GM21360 (cell line): Measurements from ENCODE around the gene CDH4.

Source experiments
- ATAC-seq: cut with Tn5 transposase; IDR thresholded peaks from one replicate; pipeline ENCODE4 v1.9.1; 2021; ENCODE audit warnings: mild to moderate bottlenecking, moderate library complexity; ENCODE audit not compliant: unreplicated experiment

Gene CDH4

DNA sequence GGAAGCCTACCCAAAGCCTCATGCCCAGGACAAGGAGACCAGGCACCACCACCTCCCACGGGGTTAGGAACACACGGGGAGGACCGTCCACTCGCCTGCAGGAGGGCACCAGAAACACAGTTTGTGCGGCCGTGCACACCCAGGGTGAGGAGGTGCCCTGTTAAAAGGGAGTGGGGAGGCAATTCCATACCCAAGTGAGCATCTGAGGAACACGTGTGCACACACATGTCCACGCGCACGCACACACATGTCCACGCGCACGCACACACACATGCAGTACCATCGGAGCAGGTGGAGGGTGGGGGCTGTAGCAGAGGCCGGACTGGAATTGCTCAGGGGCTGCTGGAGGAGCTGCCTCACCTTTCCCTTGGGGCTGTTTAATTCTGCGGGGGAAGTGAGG is 554.3 kb downstream of the CDH4 start:
- ATAC-seq = no peak

DNA sequence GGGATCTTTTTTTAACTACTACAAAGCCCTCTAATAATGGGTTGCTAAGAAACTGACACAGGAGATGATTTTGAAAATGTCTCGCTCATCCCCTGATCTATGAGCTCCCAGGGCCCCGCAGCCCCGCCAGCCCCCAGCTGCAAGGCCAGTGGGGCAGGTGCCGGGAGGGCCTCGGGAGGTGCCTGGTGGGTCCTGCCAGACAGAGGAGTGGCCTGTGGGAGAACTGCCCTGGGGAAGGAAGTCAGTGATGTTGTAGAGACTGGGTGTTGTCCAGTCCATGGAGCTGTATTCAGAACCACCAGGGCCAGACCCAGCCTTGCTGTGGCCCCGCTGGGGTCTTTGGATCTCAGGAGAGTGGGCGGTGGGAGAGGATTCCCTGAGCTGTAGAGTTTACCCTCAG is 554.9 kb downstream of the CDH4 start:
- no peak for ATAC-seq

DNA sequence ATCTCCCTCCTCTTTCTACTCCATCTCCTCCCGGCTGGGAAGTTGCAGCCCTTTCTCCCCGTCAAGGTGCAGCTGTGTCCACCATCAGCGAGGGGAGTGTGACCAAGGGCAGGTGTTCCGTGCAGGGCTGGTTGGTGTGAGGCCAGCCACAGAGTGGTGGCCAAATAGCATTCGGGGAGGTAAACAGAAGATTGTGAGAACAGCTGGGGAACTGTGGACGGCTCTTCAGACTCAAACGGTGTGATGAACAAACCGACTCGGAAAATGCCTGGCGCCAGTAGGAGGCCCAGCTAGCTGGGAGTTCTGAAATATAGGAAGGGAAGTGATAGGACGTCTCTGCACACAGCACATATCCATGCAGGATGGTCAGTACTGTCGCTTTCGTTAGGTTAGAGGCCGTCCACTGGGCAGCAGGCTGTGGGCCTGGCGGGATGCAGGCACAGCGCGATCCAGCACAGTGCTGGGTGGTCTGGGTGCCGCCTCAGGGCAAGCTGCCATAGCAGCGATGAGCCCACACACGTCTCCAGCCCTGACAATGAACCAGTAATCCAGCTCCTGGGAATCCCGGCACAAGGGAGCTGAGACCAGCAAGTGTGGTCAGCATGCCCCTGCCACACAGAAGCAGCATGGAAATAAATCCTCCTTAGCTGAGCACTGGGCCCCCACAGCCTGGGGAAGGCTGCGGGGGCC is 555.6 kb downstream of the CDH4 start:
- no peak for ATAC-seq

DNA sequence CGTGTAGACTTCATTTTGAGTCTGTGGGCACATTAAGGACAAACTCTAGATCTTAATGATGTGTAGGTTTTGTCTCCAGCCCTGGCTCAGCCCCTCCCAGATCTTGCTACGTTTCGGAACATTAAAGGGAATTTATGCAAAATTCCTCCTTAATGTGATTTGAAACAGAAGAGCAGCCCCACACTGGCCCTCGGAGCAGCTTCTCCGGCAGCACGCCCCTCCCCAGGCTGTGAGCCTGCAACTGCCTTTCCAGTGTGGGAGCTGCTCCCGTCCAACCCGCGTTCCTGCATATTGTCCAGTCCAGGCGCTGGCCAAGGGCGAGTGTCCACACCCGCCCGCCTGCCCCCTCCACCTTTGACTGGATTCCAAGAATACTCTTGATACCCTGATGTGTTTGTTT is 556.4 kb downstream of the CDH4 start:
- ATAC-seq = no peak

DNA sequence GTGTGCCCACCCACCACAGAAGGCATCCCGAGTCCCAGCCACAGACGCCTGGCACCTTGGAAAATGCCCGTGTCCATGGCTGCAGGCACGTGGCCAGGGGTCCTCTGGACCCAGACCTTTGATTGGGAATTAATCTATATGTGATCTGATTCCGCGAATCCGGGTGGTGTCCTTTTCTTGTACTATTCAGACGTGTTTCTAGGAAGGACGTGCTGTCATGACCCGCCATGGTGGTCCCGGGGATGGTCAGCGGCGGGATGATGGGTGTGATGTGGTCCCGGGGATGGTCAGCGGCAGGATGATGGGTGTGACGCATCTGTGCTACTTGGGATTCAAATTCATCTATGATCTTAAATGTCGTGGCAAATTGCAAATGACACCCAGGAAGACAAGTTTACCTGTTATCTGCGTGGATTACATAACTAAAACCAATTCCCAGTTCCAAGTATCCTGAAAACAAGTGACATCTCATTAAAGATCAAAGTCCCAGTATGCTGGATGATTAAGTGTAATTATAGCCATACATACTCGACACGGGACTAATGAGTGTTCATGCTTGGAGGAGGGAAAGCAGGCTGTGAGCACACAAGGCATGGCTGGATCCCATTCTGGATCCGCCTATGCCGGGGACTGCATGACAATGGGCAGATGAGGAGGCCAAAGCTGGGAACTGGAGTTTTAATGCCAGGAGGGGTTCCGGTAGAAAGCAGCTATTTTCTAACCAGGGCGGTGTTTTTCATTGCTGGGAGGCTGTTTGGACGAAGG is 557.1 kb downstream of the CDH4 start:
- ATAC-seq = no peak

DNA sequence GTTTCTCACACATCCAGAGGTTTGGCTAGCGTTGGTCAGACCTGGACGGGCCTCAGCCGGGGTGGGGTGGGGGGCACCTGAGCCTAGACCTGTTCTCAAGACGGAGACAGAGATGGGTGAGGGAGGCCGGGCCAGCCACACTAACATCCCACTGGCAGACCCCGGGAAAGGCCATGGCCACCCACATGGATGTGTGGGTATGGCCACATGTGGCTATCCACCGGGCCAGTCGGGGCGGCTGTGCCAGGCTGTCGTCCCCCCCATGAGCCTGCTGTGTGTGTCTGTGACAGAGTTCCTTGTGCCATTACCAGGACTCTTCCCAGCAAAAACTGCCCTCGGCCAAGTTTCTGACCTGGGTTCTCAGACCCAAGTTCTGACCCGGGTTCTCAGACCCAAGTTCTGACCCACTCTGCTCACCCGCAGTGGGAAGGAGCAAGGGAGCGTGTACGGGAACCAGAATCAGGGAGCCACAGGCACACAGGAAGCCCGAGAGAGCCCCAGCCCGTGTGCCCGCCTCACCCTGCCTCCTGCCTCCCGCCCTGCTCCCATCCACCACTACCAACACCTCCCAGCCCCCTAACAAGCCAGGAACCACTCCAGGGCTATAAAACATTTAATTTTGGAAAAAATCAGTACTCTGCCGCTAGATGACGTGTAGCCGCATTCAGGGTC is 558.1 kb downstream of the CDH4 start:
- ATAC-seq = no peak

DNA sequence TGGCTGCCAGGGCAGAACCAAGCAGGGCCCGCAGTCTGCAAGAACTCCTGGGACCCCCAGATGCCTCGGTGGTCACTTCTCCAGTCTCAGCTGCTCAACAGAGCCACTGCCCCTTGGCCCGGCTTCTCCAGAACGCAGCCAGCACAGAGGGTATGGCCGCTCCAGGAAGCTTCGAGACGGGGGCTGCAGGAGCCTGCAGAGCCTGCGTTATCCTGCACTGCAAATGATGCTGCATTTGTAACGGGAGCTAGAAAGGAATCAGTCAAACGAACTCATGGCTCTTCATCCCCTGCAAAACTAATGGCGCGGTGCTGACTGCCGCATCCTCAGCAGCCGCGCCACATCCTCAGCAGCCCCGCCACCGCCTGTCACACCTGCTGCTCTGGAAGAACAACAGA is 558.7 kb downstream of the CDH4 start:
- ATAC-seq = no peak

DNA sequence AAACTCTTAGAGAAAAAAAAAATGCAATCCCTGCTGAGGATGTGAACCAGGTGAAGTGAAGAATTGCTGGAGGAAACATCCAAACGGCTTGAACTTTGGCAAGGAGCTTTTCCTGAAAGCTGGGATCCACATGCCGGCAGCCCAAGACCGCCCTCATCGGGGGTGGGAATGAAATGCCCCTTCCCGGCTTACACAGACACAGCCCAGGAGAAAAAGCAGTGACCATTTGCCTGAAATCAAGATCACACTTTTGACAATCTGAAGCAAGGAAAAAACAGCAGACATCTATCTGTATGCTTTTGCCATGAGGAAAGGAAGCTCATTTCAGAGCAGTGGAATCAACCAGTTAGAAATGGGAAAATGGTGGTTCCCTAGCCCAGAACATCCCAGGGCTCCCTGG is 559.1 kb downstream of the CDH4 start:
- no peak for ATAC-seq

DNA sequence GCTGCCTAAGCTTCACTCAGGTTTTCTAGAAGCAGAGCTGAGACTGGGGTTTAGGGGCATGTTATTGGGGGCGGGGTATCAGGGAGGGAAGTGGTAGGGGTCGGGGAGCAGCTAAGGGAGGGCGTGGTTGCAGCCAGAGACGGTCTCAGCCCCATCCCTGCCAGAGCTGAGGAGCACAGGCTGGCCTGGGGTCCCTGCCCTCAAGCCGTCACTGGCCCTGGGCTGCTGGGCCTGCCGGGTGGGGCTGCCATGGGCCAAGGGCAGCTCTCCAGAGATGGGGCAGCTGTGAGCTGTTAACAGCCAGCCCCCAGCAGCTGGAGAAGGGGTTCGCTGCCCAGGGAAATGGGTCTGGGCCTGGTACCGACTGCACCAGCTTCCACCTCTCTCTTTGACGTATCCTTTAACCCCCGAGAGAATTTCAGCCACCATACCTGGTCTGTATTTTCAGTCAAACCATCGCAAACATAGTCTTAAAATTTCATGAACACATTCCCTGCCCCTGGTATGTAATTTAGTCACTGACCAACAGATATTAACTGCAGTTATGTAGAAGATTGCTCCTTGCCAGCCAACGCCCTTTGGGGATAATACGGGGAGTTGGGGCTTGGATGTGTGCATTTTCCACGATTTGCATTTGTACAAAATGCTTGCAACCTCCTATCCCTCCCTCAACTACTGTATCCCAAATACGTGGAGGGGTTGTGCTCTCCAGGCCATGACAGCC is 560.2 kb downstream of the CDH4 start:
- no peak for ATAC-seq

DNA sequence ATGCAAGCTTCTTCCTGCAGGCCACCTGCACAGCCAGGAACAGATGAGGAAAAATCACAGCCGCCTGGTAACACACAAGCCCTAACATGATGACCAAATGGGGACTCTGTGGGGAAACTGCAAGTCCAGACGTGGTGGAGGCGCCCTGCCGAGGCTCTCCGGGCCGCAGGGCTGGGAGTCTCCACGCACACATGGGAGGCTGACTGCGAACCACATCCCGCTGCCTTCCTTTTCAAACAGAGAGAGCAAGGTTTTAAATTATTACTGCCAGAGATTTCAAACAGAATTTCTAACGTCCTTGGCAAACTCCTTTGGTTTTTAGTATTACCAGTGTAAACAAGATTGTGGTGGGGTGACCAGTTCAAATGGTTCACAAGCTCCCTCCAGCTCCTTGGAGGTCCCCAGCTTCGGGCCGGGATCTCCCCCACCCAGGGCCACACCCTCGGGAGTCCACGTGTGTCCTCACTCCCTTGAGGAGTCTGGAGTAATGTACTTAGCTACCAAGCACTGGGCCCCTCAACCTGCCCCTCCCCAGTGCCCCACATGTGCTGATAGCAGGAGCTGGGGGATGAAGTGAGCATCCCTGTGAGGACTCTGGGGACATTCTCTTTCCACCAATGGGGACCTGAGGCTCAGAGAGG is 560.9 kb downstream of the CDH4 start:
- ATAC-seq = no peak

DNA sequence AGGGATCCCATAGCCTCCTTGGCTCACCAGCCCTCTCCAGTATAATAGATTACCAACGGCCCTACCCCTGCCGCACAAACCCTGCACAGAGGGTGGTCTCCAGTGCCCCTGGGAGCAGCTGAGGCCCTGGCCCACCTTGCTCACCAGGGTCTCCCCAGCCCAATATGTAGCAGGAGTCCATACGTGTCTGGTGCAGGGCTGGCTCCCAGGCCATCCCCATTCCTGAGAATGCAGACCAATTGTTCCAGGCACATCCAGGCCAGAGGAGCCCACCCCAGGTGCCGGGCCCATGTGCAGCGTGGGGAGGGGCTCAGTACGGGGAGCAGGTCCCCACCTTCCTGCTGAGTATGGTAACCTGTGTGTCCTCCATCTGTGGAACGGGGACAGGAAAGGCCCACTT is 561.7 kb downstream of the CDH4 start:
- ATAC-seq = no peak

DNA sequence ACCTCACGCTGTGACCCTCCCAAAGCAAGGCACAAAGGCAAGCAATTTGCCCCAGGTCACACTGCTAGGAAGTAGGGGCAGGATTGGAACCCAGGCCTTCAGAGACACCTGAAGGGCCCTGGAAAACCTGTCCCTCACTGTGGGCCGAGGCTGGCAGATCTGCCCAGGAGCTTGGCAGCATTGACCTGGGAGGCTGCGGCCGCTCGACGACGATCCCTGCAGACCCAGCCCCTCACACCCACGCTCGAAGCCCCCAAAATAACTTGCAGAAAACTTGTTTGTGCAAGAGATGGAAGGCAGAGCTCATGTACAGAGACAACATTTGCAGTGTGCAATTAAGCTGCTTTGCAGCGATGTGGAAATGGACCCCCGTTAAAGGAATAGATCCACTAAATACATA is 562.2 kb downstream of the CDH4 start:
- ATAC-seq = no peak

DNA sequence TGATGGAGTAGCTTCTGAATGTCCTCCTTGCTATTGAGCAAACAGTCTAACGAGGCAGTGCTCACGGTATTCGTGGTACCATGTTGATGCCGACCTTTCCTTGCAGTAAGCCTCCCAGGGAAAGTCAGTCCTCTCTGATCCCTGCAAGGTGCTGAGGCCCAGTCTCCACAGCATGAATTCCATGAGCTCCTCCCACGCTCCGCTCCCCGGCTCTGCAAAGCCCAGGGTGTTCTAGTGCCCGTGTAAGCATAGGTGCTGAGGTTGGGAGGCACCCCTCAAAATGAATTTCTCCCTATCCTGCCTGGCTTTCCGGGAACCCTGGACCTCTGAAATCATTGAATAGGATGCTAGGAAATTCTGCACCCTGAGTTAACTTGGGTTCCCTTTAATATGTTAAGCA is 562.7 kb downstream of the CDH4 start:
- ATAC-seq = no peak

DNA sequence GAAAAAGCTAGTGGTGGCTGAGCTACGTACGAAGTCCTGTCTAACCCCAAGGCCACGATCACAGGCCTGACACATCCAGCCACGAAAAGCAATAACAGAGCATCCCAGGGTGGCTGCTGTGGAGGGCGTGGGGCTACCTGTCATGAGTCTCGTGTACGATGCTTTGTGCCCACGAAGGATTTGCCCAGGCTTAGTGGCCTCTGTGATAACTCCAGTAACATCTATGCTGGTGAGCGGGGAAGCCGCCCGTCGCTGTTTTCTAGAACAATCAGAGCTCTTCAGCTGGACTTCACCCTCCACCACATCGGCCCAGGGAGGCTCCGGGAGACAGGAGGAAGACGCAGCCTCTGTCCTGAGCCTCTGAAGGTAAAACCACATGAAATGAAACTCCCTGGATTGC is 563.1 kb downstream of the CDH4 start:
- ATAC-seq = no peak

DNA sequence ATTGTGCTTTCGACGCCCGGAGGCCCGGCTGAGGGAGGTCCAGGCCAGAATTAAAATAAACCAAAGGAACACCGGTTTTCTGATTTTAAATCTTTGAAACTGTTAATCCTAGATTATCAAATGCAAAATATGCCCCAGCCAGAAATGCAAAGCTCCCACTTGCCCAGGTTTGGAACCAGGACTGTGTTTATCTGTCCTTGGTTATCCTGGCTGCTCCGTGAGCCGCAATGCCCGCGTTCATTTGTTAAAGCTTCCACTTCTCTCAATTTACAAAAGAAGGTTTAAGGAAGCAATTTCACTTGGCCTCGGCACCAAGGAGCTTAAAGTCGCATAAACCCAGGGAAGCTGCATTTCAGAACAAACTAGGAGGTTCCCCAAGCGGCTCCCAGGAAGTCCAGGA is 563.6 kb downstream of the CDH4 start:
- ATAC-seq = no peak

DNA sequence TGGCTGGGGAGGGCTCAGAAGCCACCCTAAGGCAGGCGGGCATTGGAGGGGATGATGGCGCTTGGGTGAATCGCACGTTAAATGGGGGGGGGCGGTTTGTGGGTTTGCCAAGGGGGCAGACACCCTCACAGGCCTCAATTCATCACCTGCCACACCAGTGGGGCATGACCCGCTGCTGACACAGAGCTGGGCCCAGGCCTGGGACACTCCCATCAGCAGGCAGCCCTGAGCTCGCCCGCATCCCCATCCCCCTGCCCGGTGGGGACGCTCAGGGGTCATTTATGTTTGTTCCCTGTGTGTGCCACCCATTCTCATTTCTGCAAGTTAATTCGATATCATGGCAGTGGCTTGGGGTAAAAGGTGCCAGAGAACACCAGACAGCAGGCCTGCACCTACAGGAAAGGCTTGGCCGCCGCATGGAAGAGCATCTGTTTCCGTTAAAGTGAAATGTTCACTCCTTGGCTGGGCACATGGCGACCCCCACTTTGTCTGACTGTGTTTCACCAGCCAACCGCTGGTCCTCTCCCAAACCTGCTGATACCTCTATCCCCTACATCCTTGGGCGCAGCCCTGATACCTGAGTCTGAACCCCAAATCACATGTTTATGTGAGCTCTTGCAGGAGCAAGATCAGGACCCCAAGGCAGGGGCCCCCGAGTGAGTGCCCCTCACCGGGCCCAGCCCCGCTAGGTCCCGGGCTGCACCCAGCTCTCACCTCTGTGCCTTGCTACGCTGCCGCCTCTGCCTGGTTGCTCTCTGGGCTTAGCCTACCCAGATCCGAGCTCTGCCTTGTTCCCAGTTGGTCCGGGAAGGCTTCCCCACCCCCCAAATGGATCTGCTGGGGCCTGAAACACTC is 564.8 kb downstream of the CDH4 start:
- ATAC-seq = no peak

DNA sequence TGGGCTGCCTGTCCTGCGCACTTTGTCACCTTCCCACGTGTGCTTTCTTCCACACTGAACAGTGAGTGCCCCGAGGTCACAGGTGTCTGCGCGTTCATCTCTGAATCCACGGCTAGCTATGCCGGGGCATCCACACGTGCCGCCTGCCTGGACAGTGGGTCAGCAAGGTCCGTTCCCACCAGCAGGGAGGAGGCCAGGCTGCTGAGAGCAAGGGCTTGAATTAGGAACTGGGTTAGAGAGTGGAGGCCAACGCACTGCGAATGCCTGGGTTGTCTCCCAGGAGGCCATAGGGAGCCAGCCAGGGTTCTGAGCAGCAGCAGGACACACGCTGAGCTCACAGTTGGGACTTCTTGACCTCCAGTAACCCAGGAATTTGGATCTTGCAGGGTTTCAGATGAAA is 565.5 kb downstream of the CDH4 start:
- no peak for ATAC-seq

DNA sequence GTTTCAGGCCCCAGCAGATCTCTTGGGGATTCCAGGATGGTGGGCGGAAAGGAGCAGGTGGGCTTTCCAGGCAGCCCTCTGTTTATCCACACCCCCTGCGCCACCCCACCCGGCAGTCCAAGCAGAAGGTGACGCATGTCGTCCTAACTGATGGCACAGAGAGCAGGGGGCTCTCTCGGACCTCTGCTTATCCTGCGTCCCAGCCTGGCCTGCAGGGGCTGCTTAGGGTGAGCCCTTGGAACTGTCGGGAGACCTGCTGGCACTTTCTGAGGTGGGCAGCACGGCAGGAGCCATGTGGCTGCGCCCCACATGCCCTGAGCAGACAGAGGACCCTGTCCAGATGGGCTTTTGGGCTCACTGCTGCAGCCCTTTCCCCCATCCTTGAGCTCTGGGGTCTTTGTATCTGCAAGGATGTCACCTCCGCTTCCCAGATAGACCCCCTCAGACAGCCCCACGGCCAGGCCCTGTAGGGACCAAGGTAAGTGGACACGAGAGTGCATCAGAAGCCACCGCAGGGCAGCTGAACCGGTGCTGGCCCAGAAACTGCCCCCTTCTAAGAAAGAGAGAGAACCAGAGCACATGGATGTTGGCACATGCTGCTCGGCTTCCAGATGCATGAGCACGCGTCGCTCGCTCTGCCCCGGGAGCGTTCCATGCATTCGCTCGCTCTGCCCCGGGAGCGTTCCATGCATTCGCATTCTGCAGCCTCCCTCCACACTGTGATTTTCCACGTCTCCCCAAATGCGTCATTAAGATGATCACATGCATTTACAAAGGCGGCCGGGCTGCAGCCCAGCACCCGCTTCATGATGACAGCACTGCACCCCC is 566.9 kb downstream of the CDH4 start:
- no peak for ATAC-seq

DNA sequence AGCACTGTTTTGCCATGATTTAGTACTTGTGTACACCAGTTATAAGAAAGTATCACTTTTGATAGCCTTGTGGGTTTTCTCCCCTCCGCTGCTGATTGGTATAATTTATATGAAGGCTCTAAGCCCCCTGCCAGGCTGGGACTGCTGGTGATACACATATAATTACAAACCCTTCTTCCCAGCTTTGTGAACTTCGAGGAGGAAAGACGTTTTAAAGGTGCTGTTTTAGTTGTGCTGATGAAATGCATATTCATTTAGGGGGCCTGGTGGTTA is 567.4 kb downstream of the CDH4 start:
- ATAC-seq = no peak
